Stimulated activated naive CD8-positive, alpha-beta T cell treated with anti-CD3 and anti-CD28 coated beads, Interleukin-15, Interleukin-2, amounts not matched to agents 100 ng/mL and 50 ng/mL, for 24 hours (primary cell): ENCODE data around the gene TULP3.

Source experiments
- H3K27ac Mint-ChIP-seq: one replicate; pipeline ENCODE4 v1.8.0; 2021; ENCODE audit warnings: mild to moderate bottlenecking, mixed read lengths
- H3K27me3 Mint-ChIP-seq: one replicate; pipeline ENCODE4 v1.8.0; 2021; ENCODE audit warnings: mixed read lengths
- H3K36me3 Mint-ChIP-seq: one replicate; pipeline ENCODE4 v1.8.0; 2021; ENCODE audit warnings: low read depth, mixed read lengths
- H3K4me1 Mint-ChIP-seq: one replicate; pipeline ENCODE4 v1.8.0; 2021; ENCODE audit warnings: low read depth, mixed read lengths
- H3K4me3 Mint-ChIP-seq: one replicate; pipeline ENCODE4 v1.8.0; 2021; ENCODE audit warnings: mild to moderate bottlenecking, mixed read lengths
- H3K9me3 Mint-ChIP-seq: one replicate; pipeline ENCODE4 v1.8.0; 2021; ENCODE audit warnings: mixed read lengths

The TULP3 gene

DNA sequence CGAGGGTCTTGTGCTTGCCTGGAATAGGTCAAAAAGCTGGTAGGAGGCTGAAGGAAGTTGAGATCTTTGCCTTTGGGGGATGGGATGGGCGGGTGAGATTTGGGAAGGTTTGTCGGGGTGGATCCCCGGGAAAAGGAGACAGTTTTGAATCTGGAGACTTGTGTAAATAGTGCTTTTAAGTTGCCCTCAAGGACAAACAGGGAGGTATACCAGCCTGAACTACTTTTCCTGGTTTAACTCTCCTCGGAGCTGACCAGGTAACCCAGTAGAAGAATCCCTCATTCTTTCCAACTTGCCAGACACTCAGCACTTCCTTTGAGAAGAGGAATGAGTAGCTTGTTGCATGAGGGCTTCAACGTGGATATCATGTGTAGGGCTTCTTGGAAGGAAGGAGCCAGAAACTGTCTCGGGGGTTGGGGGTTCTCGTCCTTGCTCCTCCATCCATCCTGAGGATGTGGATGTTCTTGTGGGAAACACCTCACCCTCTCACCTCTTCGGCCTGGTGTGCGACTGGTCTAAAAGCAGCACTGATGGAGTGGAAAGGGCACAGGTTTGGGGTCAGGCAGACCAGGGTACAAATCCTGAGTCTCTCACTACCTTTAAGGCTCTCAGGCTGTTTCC lies 70.4 kb downstream of the TULP3 start:
- H3K27me3 Mint-ChIP-seq: peaks cover 56% of the 10 kb centered on the region
- H3K4me1 Mint-ChIP-seq: peaks cover 21% of the 10 kb centered on the region
- H3K27ac Mint-ChIP-seq: no peak overlapping the region
- peak overlapping the region; percentile 64 for H3K4me3 Mint-ChIP-seq
- H3K36me3 Mint-ChIP-seq: no peaks in the 10 kb centered on the region
- no peaks in the 10 kb centered on the region for H3K9me3 Mint-ChIP-seq

DNA sequence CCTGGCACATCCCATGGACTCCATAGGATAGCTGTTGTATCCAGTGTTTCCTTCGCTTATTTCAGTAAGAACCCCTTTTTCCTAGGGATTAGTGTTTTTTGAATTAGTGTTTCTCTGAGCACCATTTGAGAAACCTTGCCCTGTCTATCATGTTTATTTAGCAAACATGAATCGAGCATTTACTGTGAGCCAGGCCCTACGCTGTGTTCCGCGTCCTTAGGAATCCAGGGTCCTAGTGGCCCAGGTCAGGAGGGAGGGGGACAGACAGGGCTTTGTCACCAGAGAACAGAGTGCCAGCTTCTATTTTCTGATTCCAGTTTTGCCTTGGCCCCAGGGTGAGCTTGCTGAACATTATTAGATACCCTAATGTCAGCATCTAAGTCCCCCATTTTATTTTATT lies 71.0 kb downstream of the TULP3 start:
- no peaks in the 10 kb centered on the region for H3K9me3 Mint-ChIP-seq
- peaks cover 21% of the 10 kb centered on the region for H3K4me1 Mint-ChIP-seq
- H3K4me3 Mint-ChIP-seq: no peak overlapping the region
- H3K36me3 Mint-ChIP-seq: no peaks in the 10 kb centered on the region
- no peak overlapping the region for H3K27ac Mint-ChIP-seq
- peaks cover 52% of the 10 kb centered on the region for H3K27me3 Mint-ChIP-seq

DNA sequence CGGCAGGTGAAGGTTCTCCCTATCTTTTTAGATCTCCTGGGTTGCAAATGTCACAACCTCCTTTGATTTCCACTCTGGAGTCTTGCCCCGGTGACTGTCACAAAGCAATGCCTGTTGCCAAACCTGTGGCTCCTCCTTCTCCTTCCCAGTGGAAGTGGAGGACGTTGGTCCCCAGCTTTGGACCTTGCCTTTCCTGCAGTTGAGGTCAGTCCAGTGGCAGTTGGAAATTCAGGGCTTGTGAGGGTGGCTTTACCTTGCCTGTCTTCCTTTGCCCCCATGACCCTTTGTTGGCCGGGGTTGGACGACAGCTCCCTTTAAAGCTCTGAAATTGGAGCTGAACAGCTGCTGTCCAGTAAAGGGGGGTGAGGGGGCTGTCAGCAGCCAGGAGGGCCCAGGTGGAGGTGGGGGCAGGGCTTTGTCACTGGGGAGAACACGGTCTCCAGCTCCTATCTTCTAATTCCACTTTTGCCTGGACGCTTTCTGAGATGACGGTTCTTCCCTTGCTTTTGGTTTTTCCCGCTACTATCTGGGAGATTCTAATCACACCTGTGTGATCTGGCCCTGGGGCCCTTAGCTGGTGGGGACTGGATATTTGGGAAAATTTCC lies 72.6 kb downstream of the TULP3 start:
- Mint-ChIP-seq H3K36me3 (no peaks in the 10 kb centered on the region), H3K4me3 (no peak overlapping the region), H3K9me3 (no peaks in the 10 kb centered on the region), H3K4me1 (peaks cover 17% of the 10 kb centered on the region), H3K27ac (no peak overlapping the region), H3K27me3 (peaks cover 40% of the 10 kb centered on the region)

DNA sequence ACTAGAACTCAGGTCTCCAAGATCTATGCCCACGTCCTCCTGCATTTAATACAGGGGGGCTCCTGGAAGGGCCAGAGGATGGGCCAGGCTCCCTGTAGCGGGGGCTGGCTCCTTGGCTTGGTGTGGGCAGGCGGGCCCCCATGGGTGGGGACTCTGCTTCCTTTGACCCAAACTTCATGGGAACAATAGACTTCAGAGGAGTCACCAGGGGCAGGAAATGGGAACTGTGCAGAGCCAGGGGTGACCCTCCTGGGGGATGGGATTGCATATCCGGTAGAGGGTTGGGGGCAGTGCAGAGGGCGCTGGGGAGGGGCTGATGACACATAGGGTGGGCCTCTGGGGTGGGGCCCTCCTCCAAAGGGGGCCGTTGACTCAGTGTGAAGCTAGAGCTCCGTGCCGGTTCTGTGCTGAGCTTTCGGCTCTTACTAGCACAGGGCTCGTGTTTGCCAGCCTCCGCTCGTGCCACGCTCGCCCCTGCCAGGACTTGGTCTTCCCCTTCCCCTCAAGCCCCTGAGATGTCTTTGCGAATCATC lies 73.1 kb downstream of the TULP3 start:
- Mint-ChIP-seq H3K27me3 (peaks cover 35% of the 10 kb centered on the region), H3K36me3 (no peaks in the 10 kb centered on the region), H3K9me3 (no peaks in the 10 kb centered on the region), H3K4me1 (peaks cover 12% of the 10 kb centered on the region), H3K4me3 (no peak overlapping the region), H3K27ac (no peak overlapping the region)

DNA sequence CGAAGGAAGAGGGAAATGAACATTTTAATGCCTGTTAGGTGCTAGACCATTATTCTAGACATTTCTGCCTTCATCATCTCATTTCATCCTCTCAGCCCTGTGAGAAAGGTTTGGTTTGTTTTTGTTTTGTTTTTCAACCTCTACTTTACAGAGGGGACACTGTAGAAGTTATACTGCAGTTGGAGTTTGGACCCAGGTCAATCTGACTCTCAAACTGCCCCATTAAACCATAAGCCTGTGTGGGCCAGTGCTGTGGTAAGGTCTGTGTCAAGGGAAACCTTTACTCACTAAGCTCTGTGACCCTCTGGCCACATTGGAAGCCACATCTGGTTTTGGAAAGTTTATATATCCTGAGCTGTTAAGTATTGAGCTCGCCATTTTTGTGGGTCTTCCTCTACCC lies 77.0 kb downstream of the TULP3 start:
- Mint-ChIP-seq H3K9me3 (no peaks in the 10 kb centered on the region), H3K4me1 (no peaks in the 10 kb centered on the region), H3K4me3 (no peak overlapping the region), H3K27ac (no peak overlapping the region), H3K36me3 (no peaks in the 10 kb centered on the region), H3K27me3 (peaks cover 11% of the 10 kb centered on the region)

DNA sequence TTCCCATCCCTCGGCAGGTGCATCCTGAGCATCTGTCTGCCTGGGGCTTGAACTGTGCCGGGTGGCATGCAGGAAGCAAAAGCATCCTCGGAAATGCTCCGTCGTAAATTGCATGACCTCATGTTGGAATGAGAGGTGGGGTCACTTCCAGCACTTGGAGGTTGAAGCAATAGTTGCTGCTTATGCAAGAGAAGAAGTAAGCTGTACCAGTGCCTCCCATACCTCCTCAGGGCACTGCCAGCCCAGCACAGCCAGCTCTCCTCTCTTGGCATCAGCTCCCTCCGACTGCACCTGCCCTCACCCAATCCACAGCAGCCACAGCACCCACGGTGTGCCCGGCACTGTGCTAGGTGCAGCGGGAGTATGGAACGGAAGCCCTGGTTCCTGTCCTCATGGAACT lies 80.1 kb downstream of the TULP3 start:
- Mint-ChIP-seq H3K4me1 (no peaks in the 10 kb centered on the region), H3K27me3 (peaks cover 13% of the 10 kb centered on the region), H3K9me3 (no peaks in the 10 kb centered on the region), H3K27ac (no peak overlapping the region), H3K4me3 (no peak overlapping the region), H3K36me3 (no peaks in the 10 kb centered on the region)

DNA sequence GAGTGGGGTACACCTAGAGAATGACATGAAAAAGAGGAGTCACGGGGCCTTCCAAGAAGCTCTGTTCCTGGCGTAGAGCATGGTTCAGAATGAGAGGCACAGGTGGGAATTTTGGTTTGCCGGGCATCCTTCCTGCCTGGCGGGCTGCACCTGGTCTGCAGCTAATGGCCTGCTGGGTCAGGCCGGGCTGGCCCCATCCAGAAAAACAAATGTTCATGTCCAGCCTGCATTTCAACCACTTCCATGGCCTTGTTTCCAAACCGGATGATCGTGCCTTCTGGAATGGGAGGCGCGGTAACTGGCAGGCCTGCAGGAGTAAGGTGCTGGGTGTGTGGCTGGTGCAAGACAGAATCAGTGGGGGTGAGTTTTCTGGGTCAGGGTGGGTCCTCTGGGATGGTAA lies 82.9 kb downstream of the TULP3 start:
- H3K9me3 Mint-ChIP-seq: no peaks in the 10 kb centered on the region
- H3K4me1 Mint-ChIP-seq: no peaks in the 10 kb centered on the region
- no peaks in the 10 kb centered on the region for H3K36me3 Mint-ChIP-seq
- no peak overlapping the region for H3K4me3 Mint-ChIP-seq
- no peak overlapping the region for H3K27ac Mint-ChIP-seq
- H3K27me3 Mint-ChIP-seq: peaks cover 8% of the 10 kb centered on the region

DNA sequence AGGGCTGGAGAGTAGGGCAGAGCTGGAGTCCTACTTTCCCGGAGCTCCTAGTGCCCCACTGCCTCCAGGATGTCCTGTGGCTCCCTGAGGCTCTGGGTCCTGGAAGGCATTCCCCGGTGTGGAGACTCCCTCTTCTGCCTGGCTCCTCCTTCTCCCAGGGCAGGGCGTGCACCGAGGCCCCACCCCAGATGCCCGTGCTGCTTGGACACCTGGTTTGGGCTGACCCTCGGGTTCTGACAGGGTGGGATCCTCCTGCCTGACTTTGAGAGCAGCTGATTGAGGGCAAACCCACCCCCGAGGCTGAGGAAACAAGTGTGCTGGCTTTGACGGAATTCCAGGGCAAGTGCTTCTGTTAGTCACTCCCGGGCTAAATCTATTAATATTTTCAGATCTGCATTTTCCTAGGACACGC lies 83.9 kb downstream of the TULP3 start:
- no peak overlapping the region for H3K27ac Mint-ChIP-seq
- no peak overlapping the region for H3K4me3 Mint-ChIP-seq
- no peaks in the 10 kb centered on the region for H3K36me3 Mint-ChIP-seq
- H3K27me3 Mint-ChIP-seq: peaks cover 8% of the 10 kb centered on the region
- H3K9me3 Mint-ChIP-seq: no peaks in the 10 kb centered on the region
- no peaks in the 10 kb centered on the region for H3K4me1 Mint-ChIP-seq

DNA sequence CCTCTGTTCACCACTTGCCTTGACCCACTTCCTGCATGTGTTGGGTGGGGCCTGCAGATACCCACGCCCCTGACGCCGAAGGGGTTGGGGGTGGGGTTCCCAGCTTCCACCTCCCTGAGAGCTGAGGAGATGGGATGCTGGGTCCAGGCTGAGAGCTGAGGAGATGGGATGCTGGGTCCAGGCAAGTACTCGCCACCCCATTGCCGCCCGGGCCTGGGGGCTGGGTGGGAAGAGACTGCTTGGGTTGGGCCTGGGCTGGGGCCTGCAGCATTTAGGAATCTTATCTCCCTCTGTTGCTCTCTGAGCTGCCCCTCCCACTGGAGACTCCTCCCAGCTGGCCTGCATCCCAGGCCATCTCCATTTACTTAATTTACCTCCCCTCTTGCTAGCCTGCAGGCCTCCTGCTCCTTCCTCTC lies 85.9 kb downstream of the TULP3 start:
- H3K9me3 Mint-ChIP-seq: no peaks in the 10 kb centered on the region
- H3K27ac Mint-ChIP-seq: no peak overlapping the region
- no peaks in the 10 kb centered on the region for H3K4me1 Mint-ChIP-seq
- no peak overlapping the region for H3K4me3 Mint-ChIP-seq
- no peaks in the 10 kb centered on the region for H3K36me3 Mint-ChIP-seq
- peaks cover 8% of the 10 kb centered on the region for H3K27me3 Mint-ChIP-seq

DNA sequence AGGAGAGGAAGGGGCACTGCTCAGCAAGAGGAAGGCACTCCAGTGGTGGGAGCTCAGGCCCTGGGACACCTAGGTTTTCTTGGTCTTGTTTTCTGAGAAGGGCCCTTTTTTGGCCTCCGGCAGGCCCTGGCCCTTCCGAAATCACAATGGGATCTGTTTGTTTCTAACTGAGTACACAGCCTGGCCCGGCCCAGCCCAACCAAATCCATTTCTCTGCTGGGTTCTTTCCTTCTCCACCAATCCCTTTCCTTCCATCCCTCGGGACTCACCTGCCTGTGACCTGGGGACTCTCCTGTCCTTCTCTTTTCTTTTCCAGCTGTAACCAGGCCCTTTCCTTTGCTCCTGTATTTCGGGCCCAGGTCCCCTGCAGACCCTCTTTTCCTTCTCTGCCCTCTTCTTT lies 87.1 kb downstream of the TULP3 start:
- H3K27me3 Mint-ChIP-seq: peaks cover 7% of the 10 kb centered on the region
- H3K4me3 Mint-ChIP-seq: no peak overlapping the region
- no peaks in the 10 kb centered on the region for H3K9me3 Mint-ChIP-seq
- H3K27ac Mint-ChIP-seq: no peak overlapping the region
- no peaks in the 10 kb centered on the region for H3K4me1 Mint-ChIP-seq
- H3K36me3 Mint-ChIP-seq: no peaks in the 10 kb centered on the region

DNA sequence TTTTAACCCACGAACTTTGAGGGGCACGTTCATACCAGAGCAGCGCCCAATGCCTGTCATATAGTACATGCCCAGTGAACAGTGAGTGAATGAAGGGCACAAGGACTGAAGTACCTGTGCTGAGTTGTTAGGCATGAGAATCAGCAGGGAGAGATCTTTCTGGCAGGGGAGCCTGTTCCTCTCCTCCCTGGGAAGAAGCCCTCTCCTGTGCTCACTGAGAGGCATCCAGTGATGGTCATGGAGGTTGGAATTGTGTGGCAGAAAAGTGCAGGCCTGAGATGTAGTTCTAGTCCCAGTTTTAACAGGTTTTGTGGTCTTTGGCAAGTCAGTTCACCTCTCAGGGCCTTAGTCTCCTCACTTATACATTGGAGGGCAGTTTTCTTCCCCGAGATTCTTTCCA lies 89.1 kb downstream of the TULP3 start:
- Mint-ChIP-seq H3K4me3 (no peak overlapping the region), H3K36me3 (no peaks in the 10 kb centered on the region), H3K9me3 (no peaks in the 10 kb centered on the region), H3K27ac (no peak overlapping the region), H3K4me1 (no peaks in the 10 kb centered on the region), H3K27me3 (no peaks in the 10 kb centered on the region)

DNA sequence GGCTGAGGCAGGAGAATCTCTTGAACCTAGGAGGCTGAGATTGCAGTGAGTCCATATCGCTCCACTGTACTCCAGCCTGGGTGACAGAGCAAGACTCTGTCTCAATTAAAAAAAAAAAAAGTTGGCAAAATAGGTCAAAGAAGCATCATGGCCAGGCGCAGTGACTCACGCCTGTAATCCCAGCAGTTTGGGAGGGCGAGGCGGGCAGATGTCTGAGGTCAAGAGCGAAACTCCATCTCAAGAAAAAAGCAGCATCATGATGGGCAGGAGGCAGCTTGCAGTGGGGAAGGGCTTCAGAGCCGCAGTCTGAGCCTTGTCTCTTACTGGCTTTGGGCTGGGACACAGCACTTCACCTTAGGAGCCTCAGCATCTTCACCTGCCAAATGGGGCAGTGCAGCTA lies 89.9 kb downstream of the TULP3 start:
- H3K4me1 Mint-ChIP-seq: no peaks in the 10 kb centered on the region
- no peak overlapping the region for H3K4me3 Mint-ChIP-seq
- H3K9me3 Mint-ChIP-seq: no peaks in the 10 kb centered on the region
- no peak overlapping the region for H3K27ac Mint-ChIP-seq
- no peaks in the 10 kb centered on the region for H3K36me3 Mint-ChIP-seq
- no peaks in the 10 kb centered on the region for H3K27me3 Mint-ChIP-seq

DNA sequence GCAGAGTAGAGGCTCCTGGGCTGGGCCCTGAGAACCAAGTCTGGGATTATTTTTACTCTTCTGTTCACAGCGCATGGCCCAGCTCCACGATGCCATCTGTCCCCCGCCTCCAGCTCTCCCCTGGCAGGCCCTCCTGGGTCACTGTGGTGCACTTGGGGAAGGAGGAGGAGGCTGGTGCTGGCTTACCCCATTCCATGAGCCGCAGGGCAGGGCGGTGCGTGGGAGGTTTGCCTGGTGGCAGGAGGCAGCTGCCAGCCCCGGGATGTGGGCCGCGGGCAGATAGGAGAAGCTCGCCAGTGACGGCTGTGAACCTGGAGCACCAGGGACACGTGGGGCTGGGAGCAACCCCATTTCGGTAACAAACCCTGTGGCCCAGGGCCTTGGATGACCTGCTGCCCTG lies 91.7 kb downstream of the TULP3 start:
- Mint-ChIP-seq H3K4me1 (no peaks in the 10 kb centered on the region), H3K4me3 (no peak overlapping the region), H3K27me3 (no peaks in the 10 kb centered on the region), H3K36me3 (no peaks in the 10 kb centered on the region), H3K9me3 (no peaks in the 10 kb centered on the region), H3K27ac (no peak overlapping the region)

DNA sequence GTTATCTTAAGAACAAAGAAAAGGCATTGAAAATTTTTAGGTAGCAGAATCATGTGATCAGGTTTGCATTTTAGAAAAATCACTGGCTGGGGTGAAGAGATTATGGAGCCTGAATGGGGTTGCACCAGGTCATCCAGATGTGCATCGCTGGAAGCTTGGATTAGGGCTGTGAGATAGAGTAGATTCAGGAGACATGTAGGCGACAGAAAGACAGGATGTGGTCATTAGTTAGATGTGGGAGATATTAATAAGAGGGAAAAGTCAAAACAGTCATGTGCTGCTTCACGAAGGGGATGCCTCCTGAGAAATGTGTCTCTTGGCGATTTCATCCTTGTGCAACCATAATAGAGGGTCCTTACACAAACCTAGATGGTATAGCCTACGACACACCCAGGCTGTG lies 93.6 kb downstream of the TULP3 start:
- Mint-ChIP-seq H3K4me3 (no peak overlapping the region), H3K9me3 (no peaks in the 10 kb centered on the region), H3K36me3 (no peaks in the 10 kb centered on the region), H3K4me1 (no peaks in the 10 kb centered on the region), H3K27me3 (no peaks in the 10 kb centered on the region), H3K27ac (no peak overlapping the region)

DNA sequence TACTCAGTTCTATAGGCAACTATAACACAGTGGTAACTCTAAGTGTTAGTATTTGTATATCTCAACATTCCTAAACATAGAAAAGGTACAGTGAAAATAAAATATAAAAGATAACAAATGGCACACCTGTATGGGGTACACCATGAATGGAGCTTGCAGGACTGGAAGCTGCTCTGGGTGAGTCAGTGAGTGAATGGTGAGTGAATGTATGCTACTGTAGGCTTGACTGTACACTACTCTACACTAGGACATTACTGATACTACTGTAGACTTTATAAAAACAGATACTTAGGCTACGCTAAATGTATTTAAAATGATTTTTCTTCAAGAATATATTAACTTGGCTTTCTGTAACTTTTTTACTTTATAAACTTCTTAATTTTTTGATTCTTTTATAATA lies 94.0 kb downstream of the TULP3 start:
- no peaks in the 10 kb centered on the region for H3K36me3 Mint-ChIP-seq
- H3K27me3 Mint-ChIP-seq: no peaks in the 10 kb centered on the region
- H3K4me1 Mint-ChIP-seq: no peaks in the 10 kb centered on the region
- no peak overlapping the region for H3K4me3 Mint-ChIP-seq
- peaks cover 2% of the 10 kb centered on the region for H3K9me3 Mint-ChIP-seq
- H3K27ac Mint-ChIP-seq: no peak overlapping the region

DNA sequence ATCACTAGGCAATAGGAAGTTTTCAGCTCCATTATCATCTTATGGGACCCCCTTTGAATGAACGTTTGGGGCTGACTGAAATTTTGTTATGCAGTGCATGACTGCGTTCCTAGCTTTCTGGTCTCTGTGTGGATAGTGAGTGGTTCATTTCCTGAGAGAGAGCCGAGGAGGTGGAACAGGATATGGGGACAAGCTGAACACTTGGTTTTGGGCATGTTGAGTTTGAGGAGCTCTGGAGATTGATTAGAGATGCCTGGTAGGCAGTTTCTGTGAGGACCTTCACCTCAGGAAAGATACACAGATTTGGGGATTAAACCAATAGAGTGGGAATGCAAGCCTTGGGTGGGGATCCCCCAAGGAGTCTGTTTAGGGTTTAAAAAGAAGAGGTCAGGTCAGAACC lies 96.2 kb downstream of the TULP3 start:
- Mint-ChIP-seq H3K27me3 (no peaks in the 10 kb centered on the region), H3K4me3 (no peak overlapping the region), H3K4me1 (no peaks in the 10 kb centered on the region), H3K27ac (no peak overlapping the region), H3K9me3 (peaks cover 7% of the 10 kb centered on the region), H3K36me3 (no peaks in the 10 kb centered on the region)
